ENCODE measurements around the gene HK2.

DNA sequence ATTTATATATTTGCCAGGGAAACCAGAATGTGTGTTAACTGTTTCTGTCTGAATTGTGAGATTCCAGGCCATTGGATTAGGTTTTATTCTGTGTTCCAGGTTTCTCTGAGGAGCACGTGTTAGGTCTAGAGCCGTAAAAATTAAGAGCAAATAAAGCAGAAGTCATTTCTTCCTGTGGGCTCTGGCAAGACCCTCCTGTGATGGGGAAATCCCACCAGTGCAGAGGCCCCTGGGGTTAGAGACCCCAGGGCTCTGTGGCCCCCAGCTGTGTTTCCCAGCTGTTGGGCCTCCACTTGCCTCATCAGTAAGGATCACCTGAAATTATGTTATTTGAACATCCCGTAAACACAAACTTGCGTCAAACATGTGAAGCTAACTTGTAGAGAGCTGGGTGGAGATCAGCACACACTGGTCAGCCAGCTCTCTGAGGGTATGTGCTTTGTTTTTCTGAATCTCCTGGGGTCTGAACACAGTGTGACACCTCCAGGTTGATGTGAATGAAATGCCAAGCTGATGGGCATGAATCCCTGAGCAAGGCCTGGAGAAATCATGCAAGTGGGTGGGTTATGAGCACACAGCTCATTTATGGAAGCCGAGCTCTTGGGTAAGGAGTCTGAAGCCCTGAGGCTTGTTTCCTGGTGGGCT is 50.3 kb downstream of the HK2 start:
- TF ChIP-seq EZH2phosphoT487 (IDR thresholded peaks at IDR 0.05; ENCODE audit: insufficient read depth, low read depth) (no peak), EZH2 (IDR thresholded peaks at IDR 0.05; ENCODE audit: insufficient read depth, poor library complexity, severe bottlenecking) (no peak)

Data from GM23248 (cell line).